DMS79 (cell line): ENCODE data around the gene CA4.
"Not testable (repeated sequence)": the region's sequence is repeated elsewhere in the genome, so short reads cannot be mapped to it uniquely, and the experiment has no call there.

Experiments
- DNase-seq: peaks from one replicate; lab custom pipeline; 2025; lab: John Stamatoyannopoulos, UW

CA4 gene

DNA sequence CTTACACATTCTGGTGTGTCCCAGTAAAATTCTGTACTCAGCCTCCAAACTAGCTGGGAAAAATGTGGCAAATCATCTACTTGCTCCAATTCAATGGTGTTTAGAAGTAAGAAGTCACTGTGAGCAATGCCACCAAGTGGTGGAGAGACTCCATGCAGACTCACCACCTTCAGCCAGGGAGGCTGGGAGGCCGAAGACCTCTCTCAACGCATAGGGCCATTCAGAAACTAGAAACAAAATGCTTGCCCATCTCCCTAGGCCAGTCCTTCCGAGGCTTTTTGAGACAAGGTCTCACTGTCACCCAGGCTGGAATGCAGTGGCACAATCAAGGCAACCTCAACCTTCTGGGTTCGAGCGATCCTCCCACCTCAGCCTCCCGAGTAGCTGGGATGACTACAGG is 25.0 kb downstream of the CA4 start:
- not testable (repeated sequence) for DNase-seq

GRCh38 chr17:60176763-60177162 is 27.0 kb downstream of the CA4 start:
- not testable (repeated sequence) for DNase-seq

- peak; percentile 29 for DNase-seq
Observed at GRCh38 chr17:60178180-60178579, 28.4 kb downstream of the CA4 start.

- not testable (repeated sequence) for DNase-seq
Observed at GRCh38 chr17:60180380-60180779, 30.6 kb downstream of the CA4 start.

DNA sequence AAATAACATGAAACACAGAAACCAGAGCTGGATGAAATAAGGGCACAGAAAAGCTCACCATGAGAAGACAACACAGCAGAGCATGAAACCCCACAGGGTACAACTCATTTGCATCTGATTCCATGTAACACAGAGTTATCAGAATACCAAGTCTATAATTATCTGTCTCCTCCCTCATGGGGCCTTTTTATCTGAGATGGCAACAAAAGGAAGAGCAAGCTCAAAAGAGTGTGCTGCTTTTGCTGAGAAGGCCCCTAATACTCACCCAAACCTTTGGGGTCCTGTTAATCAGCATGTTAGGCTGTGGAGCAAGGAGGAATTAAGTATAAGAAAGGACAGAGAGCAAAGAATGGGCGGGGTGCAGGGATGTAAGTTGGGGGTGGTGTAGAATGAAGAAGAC is 36.6 kb downstream of the CA4 start:
- not testable (repeated sequence) for DNase-seq

DNA sequence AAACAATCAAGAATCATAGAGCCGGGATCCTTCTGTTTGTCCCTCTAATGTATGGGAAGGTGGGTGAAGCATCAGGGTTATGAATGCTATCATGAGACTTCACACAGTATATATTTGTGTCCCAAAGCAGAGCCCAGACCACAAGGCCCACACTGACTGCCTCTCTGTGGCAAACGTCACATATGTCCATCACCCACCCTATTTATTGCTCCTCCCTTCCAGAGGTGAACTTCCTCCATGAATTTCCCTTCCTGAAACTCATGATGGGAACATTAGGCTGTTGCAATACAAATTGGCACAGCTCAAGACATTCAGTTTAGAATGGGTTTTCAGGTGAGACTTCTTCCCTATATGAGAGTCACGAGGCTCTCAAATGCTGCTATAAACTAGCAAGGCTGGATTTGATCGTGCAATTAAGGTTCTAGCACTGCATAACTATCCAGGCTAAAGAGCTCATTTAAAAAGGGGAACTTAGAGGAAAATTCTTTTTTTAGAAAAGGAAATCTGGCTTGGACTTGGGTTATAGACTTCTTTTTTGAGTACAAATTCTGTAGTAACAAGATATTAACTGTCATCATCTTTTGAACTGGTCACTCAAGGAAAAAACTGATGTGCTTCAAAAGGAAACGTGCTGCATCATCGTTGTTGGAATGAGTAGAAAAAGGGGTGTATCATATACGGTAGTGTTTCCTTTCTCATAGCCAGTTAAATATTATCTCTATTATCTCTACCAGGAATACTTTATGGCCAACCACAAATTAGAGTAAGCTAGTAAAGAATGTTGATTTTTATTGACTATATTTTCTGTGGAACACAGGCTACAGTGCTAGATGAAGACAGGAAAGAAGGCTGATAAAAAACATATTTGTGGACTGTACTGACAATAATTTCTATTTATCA is 37.3 kb downstream of the CA4 start:
- not testable (repeated sequence) for DNase-seq

DNA sequence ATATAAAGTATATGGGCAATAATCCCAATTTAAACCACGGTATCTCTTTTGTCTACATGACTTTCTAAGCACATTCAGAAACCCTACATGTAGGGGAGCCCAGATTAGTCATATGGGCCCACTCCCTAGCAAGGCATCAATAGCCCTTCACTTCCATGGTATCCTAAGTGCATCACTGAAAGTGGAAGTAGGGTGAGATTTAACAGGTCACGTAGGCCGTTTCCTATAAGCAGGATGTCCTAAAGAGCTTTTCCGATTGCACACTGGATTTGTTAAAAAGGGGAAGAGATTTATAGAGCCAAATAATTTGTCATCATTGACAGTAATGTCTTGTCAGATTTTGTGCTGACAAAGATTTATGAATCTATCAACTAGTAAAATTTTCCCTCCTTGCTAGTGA is 39.0 kb downstream of the CA4 start:
- DNase-seq: no peak

- not testable (repeated sequence) for DNase-seq
Observed at GRCh38 chr17:60190032-60190431, 40.3 kb downstream of the CA4 start.

- DNase-seq: not testable (repeated sequence)
Observed at GRCh38 chr17:60193032-60193431, 43.3 kb downstream of the CA4 start.

DNA sequence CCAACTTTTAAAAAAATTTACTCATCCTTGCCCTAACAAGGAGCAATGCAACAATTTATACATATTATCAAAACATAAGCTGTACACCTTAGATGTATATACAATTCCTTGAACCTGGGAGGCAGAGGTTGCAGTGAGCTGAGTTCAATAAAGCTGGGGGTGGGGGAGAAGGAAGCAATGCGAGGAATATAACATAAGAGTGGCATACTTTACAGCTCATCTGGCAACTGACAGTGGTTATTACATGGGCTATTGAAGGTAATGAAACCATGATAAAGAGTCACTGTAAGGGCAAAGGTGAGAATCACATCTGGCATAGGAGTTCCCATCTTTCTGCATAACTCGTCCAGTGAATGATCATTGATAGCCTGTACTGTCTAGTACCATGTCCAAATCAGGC is 43.7 kb downstream of the CA4 start:
- DNase-seq: no peak

- not testable (repeated sequence) for DNase-seq
Observed at GRCh38 chr17:60194141-60194540, 44.4 kb downstream of the CA4 start.

GRCh38 chr17:60198630-60199029 is 48.9 kb downstream of the CA4 start:
- DNase-seq: not testable (repeated sequence)

DNA sequence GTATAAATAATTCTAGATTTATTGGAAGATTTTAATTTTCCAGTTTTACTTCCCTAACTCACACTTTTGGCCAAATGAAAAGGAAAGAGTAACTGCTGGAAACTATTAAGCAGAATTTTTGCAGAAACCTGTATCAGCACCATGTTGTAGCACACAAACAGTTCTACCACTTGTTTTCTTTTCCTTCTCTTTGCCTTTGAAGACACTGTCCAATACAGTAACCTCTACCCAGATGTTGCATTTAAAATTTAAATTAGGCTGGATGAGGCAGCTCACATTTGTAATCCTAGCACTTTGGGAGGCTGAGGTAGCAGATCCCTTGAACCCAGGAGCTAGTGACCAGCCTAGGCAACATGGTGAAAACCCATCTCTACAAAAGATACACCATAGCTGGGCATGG is 56.0 kb downstream of the CA4 start:
- not testable (repeated sequence) for DNase-seq

GRCh38 chr17:60208302-60208701 is 58.5 kb downstream of the CA4 start:
- DNase-seq: not testable (repeated sequence)
